SKM-1 treated with dmso at 0.1 percent for 144 hours (cell line): Measurements from ENCODE around the gene ZNF782.
"Not testable (repeated sequence)": the region's sequence is repeated elsewhere in the genome, so short reads cannot be mapped to it uniquely, and the experiment has no call there.

Source experiments
- DNase-seq: peaks from one replicate; lab custom pipeline; 2025; ENCODE audit not compliant: unreplicated experiment; lab: John Stamatoyannopoulos, UW

Gene ZNF782

GRCh38 chr9:96853781-96854650 lies at the start of gene ZNF782:
Gene ZNF782, minus strand, starts transcription at chr9:96854514. Its CDS starts 2,553 bp downstream, at chr9:96851961.
- peak; percentile 68 for DNase-seq

- not testable (repeated sequence) for DNase-seq
Observed at GRCh38 chr9:96900010-96900409, 45.7 kb upstream of the ZNF782 start.

- DNase-seq = no peak
Observed at GRCh38 chr9:96892131-96892530, 37.8 kb upstream of the ZNF782 start.

GRCh38 chr9:96888591-96888990 lies 34.3 kb upstream of the ZNF782 start:
- no peak for DNase-seq

GRCh38 chr9:96885424-96885823 lies 31.1 kb upstream of the ZNF782 start:
- DNase-seq = no peak

GRCh38 chr9:96884443-96884842 lies 30.1 kb upstream of the ZNF782 start:
- no peak for DNase-seq

GRCh38 chr9:96883922-96884321 lies 29.6 kb upstream of the ZNF782 start:
- DNase-seq = no peak

- no peak for DNase-seq
Observed at GRCh38 chr9:96877269-96877668, 23.0 kb upstream of the ZNF782 start.

- peak; percentile 67 for DNase-seq
Observed at GRCh38 chr9:96875461-96876142, 21.3 kb upstream of the ZNF782 start.

- DNase-seq = no peak
Observed at GRCh38 chr9:96874947-96875460, 20.7 kb upstream of the ZNF782 start.

- DNase-seq = no peak
Observed at GRCh38 chr9:96874201-96874785, 20.0 kb upstream of the ZNF782 start.

GRCh38 chr9:96871176-96871575 lies 16.9 kb upstream of the ZNF782 start:
- no peak for DNase-seq

GRCh38 chr9:96868709-96869108 lies 14.4 kb upstream of the ZNF782 start:
- DNase-seq = no peak

GRCh38 chr9:96867079-96867804 lies 12.9 kb upstream of the ZNF782 start:
- no peak for DNase-seq

GRCh38 chr9:96865240-96865639 lies 10.9 kb upstream of the ZNF782 start:
- DNase-seq = not testable (repeated sequence)

GRCh38 chr9:96859461-96860198 lies 5.3 kb upstream of the ZNF782 start:
- no peak for DNase-seq

GRCh38 chr9:96858670-96859069 lies 4.4 kb upstream of the ZNF782 start:
- no peak for DNase-seq

GRCh38 chr9:96858018-96858573 lies 3.8 kb upstream of the ZNF782 start:
- DNase-seq = no peak

- DNase-seq = peak; percentile 4
Observed at GRCh38 chr9:96856363-96857286, 2.3 kb upstream of the ZNF782 start.
